ENCODE data around the gene POU3F2.

Gene POU3F2

GRCh38 chr6:98834060-98835031 lies at the start of gene POU3F2:
Gene POU3F2, plus strand, starts transcription at chr6:98834574. Its CDS starts 300 bp downstream, at chr6:98834874.
- DNase-seq = peak; percentile 79
- in situ Hi-C loops (cut with MboI; ENCODE audit: low pct_unique_long_range_greater_than_20kb, low sequenced_read_pairs) = no loop called here

GRCh38 chr6:98787435-98787834 lies 46.9 kb upstream of the POU3F2 start:
- in situ Hi-C loops (cut with MboI; ENCODE audit: low pct_unique_long_range_greater_than_20kb, low sequenced_read_pairs) = no loop called here
- DNase-seq = no peak

- no peak for DNase-seq
- in situ Hi-C loops (cut with MboI; ENCODE audit: low pct_unique_long_range_greater_than_20kb, low sequenced_read_pairs) = no loop called here
Measured at GRCh38 chr6:98787961-98788360, 46.4 kb upstream of the POU3F2 start.

GRCh38 chr6:98794307-98794842 lies 40.0 kb upstream of the POU3F2 start:
- DNase-seq = no peak
- in situ Hi-C loops (cut with MboI; ENCODE audit: low pct_unique_long_range_greater_than_20kb, low sequenced_read_pairs) = no loop called here

- no peak for DNase-seq
- in situ Hi-C loops (cut with MboI; ENCODE audit: low pct_unique_long_range_greater_than_20kb, low sequenced_read_pairs) = no loop called here
Measured at GRCh38 chr6:98797217-98797994, 37.0 kb upstream of the POU3F2 start.

GRCh38 chr6:98800866-98801265 lies 33.5 kb upstream of the POU3F2 start:
- no peak for DNase-seq
- in situ Hi-C loops (cut with MboI; ENCODE audit: low pct_unique_long_range_greater_than_20kb, low sequenced_read_pairs) = no loop called here

- in situ Hi-C loops (cut with MboI; ENCODE audit: low pct_unique_long_range_greater_than_20kb, low sequenced_read_pairs) = no loop called here
- DNase-seq = no peak
Measured at GRCh38 chr6:98808541-98809210, 25.7 kb upstream of the POU3F2 start.

- in situ Hi-C loops (cut with MboI; ENCODE audit: low pct_unique_long_range_greater_than_20kb, low sequenced_read_pairs) = no loop called here
- DNase-seq = no peak
Measured at GRCh38 chr6:98812220-98812619, 22.2 kb upstream of the POU3F2 start.

GRCh38 chr6:98816799-98817198 lies 17.6 kb upstream of the POU3F2 start:
- in situ Hi-C loops (cut with MboI; ENCODE audit: low pct_unique_long_range_greater_than_20kb, low sequenced_read_pairs) = no loop called here
- DNase-seq = no peak

- in situ Hi-C loops (cut with MboI; ENCODE audit: low pct_unique_long_range_greater_than_20kb, low sequenced_read_pairs) = no loop called here
- no peak for DNase-seq
Measured at GRCh38 chr6:98821756-98822405, 12.5 kb upstream of the POU3F2 start.

GRCh38 chr6:98823428-98824161 lies 10.8 kb upstream of the POU3F2 start:
- no peak for DNase-seq
- in situ Hi-C loops (cut with MboI; ENCODE audit: low pct_unique_long_range_greater_than_20kb, low sequenced_read_pairs) = no loop called here

- in situ Hi-C loops (cut with MboI; ENCODE audit: low pct_unique_long_range_greater_than_20kb, low sequenced_read_pairs) = no loop called here
- DNase-seq = no peak
Measured at GRCh38 chr6:98824162-98824901, 10.0 kb upstream of the POU3F2 start.

GRCh38 chr6:98824902-98825599 lies 9.3 kb upstream of the POU3F2 start:
- in situ Hi-C loops (cut with MboI; ENCODE audit: low pct_unique_long_range_greater_than_20kb, low sequenced_read_pairs) = no loop called here
- DNase-seq = no peak

- in situ Hi-C loops (cut with MboI; ENCODE audit: low pct_unique_long_range_greater_than_20kb, low sequenced_read_pairs) = no loop called here
Measured at GRCh38 chr6:98825600-98826230, 8.7 kb upstream of the POU3F2 start.

GRCh38 chr6:98827295-98828159 lies 6.8 kb upstream of the POU3F2 start:
- no peak for DNase-seq
- in situ Hi-C loops (cut with MboI; ENCODE audit: low pct_unique_long_range_greater_than_20kb, low sequenced_read_pairs) = no loop called here

More at GRCh38 chr6:98825600-98826230, 8.7 kb upstream of the POU3F2 start:
- DNase-seq = no peak

Measured in KBM-7 (cell line).